Adrenal gland (tissue), 12 donors: ENCODE measurements around the gene UBE2L3. TPM values are rescaled to one million over a fixed set of nuclear protein-coding genes. Genes with fewer than 3 reads are reported as not detected.

ENCODE experiments used
- DNase-seq, 7 donors: peaks; one replicate each; pipeline ENCODE4 v3.0.0-alpha.2; 2019 to 2020
- H3K27ac ChIP-seq, 5 donors: fragments of 200-600 bp; sonication (generic) in 4 of 5; 1 replicate in 3 of 5; 2 replicates in 2 of 5; pipeline versions ENCODE4 v1.5.1 to v1.8.0; 2016 to 2020; ENCODE audit warnings: mild to moderate bottlenecking in 1 of 5
- H3K27me3 ChIP-seq: fragments of 200-600 bp; 2 replicates; pipeline ENCODE4 v1.8.0; 2021
- H3K36me3 ChIP-seq, 2 donors: fragments of 200-600 bp; replicated peaks in 1 of 2; 1 replicate in 1 of 2; 2 replicates in 1 of 2; pipeline versions ENCODE4 v1.5.1 to v1.8.0; 2018 to 2022
- H3K4me1 ChIP-seq, 2 donors: fragments of 200-600 bp; replicated peaks in 1 of 2; 1 replicate in 1 of 2; 2 replicates in 1 of 2; pipeline versions ENCODE4 v1.5.1 to v1.8.0; 2018 to 2021
- H3K4me3 ChIP-seq, 4 donors: fragments of 200-600 bp; sonication (generic) in 3 of 4; one replicate each; pipeline ENCODE4 v1.5.1; 2016 to 2018
- H3K9me3 ChIP-seq, 3 donors: fragments of 200-600 bp; sonication (generic) in 1 of 3; replicated peaks in 1 of 3; 1 replicate in 2 of 3; 2 replicates in 1 of 3; pipeline versions ENCODE4 v1.5.1 to v1.8.0; 2016 to 2021
- CTCF ChIP-seq, 6 experiments: fragments of 450-650 bp in 4 of 6; fragments of 200-600 bp in 2 of 6; sonication (generic) in 1 of 6; IDR thresholded peaks; 1 replicate in 5 of 6; 2 replicates in 1 of 6; pipeline versions ENCODE4 v1.5.1 to v1.8.0; 2016 to 2021; ENCODE audit warnings: antibody characterized with exemption in 6 of 6, mild to moderate bottlenecking in 2 of 6, moderate library complexity in 1 of 6
- POLR2A ChIP-seq, 2 donors: fragments of 450-650 bp; IDR thresholded peaks; one replicate each; pipeline ENCODE4 v1.6.1; 2017; ENCODE audit warnings: antibody characterized with exemption in 2 of 2, mild to moderate bottlenecking in 2 of 2, moderate library complexity in 1 of 2
- WGBS, 4 donors: extraction: QIAGEN DNeasy Blood & Tissue Kit in 2 of 4; methylation state at CpG; one replicate each; pipeline versions ENCODE4 v1.1.5 to v1.1.7; 2013 to 2017; 5-methylcytosine and 5-hydroxymethylcytosine counted together
- intact Hi-C, 2 donors: fragments of 100-400 bp; cut with DNase I; formaldehyde crosslinking; loops; one replicate each; pipeline versions ENCODE4 v1.14.1 to v1.15.0; 2022 to 2023
- polyA plus RNA-seq, 3 donors: library from polyadenylated mRNA; stranded (reverse); fragments of 200-250 nt in 2 of 3; fragments of 350-450 nt in 1 of 3; fragmentation: Illumina TruSeq in 1 of 3; extraction: RNeasy Lipid Tissue Mini Kit (QIAGEN cat#74804) in 1 of 3; gene quantifications; one replicate each; pipeline ENCODE4 v1.2.3, GENCODE V29; 2013 to 2014
- total RNA-seq, 9 donors: library from RNA; depleted of rRNA in 4 of 9; stranded (reverse); fragments of >200 nt in 4 of 9; fragments of 120-200 nt in 1 of 9; fragmentation: NEBNext Ultra II Directional in 1 of 9; extraction: Animal tissue kit (Norgen Biotek cat#: 25700) in 1 of 9; gene quantifications; one replicate each; pipeline versions ENCODE4 v1.1.0 to v1.2.4, GENCODE V29; 2013 to 2023
- donor health status: healthy with polysubstance abuse.
- donor health status: Bipolar disorder and iron deficiency.
- donor health status: DM: yes; HTN: yes; CAD: no.
- donor health status: DM: no; HTN: no; CAD: no.
- donor health status: DM: no; HTN: no; CAD: no.
- donor health status: DM: yes; HTN: yes; CAD: no.

Gene UBE2L3
- total and polyA plus RNA-seq, 12 donors: 48.5 to 142 (median 61.8) TPM

GRCh38 chr22:21640810-21641209, 73.3 kb downstream of the UBE2L3 start:
- H3K27ac ChIP-seq: no peak overlapping the region
- H3K4me1 ChIP-seq: peaks cover 10 to 19% of the 10 kb centered on the region in 2 donors
- TF ChIP-seq POLR2A (IDR thresholded peaks at IDR 0.05): no peak
- no peak for TF ChIP-seq CTCF (IDR thresholded peaks at IDR 0.05)
- no peaks in the 10 kb centered on the region for H3K9me3 ChIP-seq
- 77 to 83% (median 80%) methylated on average over 5 of the region's 5 CpGs for WGBS, 4 donors
- H3K27me3 ChIP-seq: no peaks in the 10 kb centered on the region
- DNase-seq: no peak
- H3K4me3 ChIP-seq: no peak overlapping the region
- peaks cover 0 to 7% of the 10 kb centered on the region in 2 donors for H3K36me3 ChIP-seq
- intact Hi-C loops: no loop called here

DNA sequence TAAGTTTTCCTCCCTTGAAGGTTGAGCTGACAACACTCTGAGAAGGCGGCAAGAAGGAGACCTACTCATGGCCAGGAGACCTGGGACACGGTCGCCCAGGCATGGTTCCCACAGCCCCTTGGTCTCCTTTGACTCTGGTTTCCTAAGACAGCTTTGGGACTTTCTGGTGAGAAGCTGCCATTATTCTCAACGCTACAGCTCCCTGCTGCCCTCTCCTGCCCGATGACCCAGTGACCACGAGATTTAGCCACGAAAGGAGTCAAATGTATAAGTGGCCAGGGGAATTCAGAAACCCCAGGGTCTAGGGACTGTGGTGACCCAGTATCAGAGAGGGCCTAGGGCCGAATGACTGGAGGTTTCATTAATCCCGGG, 73.9 kb downstream of the UBE2L3 start:
- intact Hi-C loops: no loop called here
- Histone ChIP-seq H3K4me3 (peak overlapping the region in 2 of 4 donors; percentile 30 to 58), H3K27me3 (no peaks in the 10 kb centered on the region), H3K36me3 (peaks cover 0 to 7% of the 10 kb centered on the region in 2 donors), H3K4me1 (peaks cover 10 to 19% of the 10 kb centered on the region in 2 donors), H3K9me3 (no peaks in the 10 kb centered on the region), H3K27ac (peak overlapping the region in 3 of 5 donors; percentile 42 to 74 (median 70))
- TF ChIP-seq CTCF (IDR thresholded peaks at IDR 0.05) (peak; percentile 11 to 48 (median 38)), POLR2A (IDR thresholded peaks at IDR 0.05) (no peak)
- DNase-seq: peak in 6 of 7 donors; percentile 46 to 71 (median 60)
- 8 to 12% (median 9%) methylated on average over 8 to 9 of the region's 9 CpGs for WGBS, 4 donors

DNA sequence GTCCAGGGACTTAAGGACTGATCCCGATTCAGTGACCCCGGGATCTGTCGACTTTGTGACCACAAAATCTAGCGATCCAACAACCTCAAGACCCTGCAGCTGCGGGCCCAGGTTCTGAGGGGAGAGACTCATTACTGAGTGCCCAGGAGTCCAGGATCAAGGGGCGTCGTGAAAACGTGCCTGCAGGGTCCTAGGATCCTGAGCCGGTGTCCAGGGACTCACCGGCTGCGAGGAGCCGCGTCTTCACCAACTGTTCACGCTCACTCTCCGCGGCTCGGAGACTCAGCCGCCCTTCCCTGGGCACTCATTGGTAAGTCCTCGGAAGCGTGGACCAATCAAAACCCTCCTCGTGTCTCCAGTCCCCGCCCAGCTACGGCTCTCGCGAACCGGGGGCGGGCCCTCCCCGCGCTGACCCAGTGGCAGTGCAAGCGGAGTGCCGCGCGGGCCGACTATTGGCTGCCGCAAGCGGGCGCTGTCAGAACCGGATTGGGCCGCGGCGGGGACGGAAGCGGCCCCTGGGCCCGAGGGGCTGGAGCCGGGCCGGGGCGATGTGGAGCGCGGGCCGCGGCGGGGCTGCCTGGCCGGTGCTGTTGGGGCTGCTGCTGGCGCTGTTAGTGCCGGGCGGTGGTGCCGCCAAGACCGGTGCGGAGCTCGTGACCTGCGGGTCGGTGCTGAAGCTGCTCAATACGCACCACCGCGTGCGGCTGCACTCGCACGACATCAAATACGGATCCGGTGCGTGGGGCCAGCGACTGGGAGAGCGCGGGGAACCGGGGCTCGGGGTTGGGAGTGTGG, 74.5 kb downstream of the UBE2L3 start, which contains the start of gene SDF2L1:
Gene SDF2L1, plus strand, starts transcription at position 514 of the 795 bp plus-strand sequence. Its CDS starts 35 bp downstream, at position 549.
- Histone ChIP-seq H3K9me3 (no peaks in the 10 kb centered on the region), H3K4me1 (peaks cover 10 to 19% of the 10 kb centered on the region in 2 donors), H3K27me3 (no peaks in the 10 kb centered on the region), H3K27ac (peak within 1 kb of the TSS in 4 of 5 donors; percentile 42 to 78 (median 60)), H3K36me3 (peaks cover 0 to 7% of the 10 kb centered on the region in 2 donors), H3K4me3 (peak within 1 kb of the TSS in 3 of 4 donors; percentile 2 to 58 (median 52))
- 0% methylated on average over 1 to 76 of the region's 76 CpGs for WGBS, 4 donors
- TF ChIP-seq CTCF (IDR thresholded peaks at IDR 0.05) (peak in 1 of 6 experiments; percentile 10), POLR2A (IDR thresholded peaks at IDR 0.05) (peak; percentile 58 to 80)
- DNase-seq: peak; percentile 98 to 99 (median 99)
- intact Hi-C loops: no loop called here

GRCh38 chr22:21642584-21643448, 75.3 kb downstream of the UBE2L3 start:
- Histone ChIP-seq H3K27ac (peak overlapping the region in 4 of 5 donors; percentile 38 to 78 (median 60)), H3K4me3 (peak overlapping the region in 3 of 4 donors; percentile 2 to 58 (median 52)), H3K9me3 (no peaks in the 10 kb centered on the region), H3K4me1 (peaks cover 10 to 19% of the 10 kb centered on the region in 2 donors), H3K27me3 (no peaks in the 10 kb centered on the region), H3K36me3 (peaks cover 0 to 7% of the 10 kb centered on the region in 2 donors)
- peak in 5 of 7 donors; percentile 50 to 70 (median 53) for DNase-seq
- no peak for TF ChIP-seq POLR2A (IDR thresholded peaks at IDR 0.05)
- TF ChIP-seq CTCF (IDR thresholded peaks at IDR 0.05): peak; percentile 19 to 50 (median 38)
- intact Hi-C loops: no loop called here
- 1 to 4% (median 3%) methylated on average over 18 to 56 of the region's 56 CpGs for WGBS, 4 donors
